GM23338 (cell line): ENCODE results near the gene FUNDC2. TPM values are rescaled to one million over a fixed set of nuclear protein-coding genes. Genes with fewer than 3 reads are reported as not detected.

ENCODE experiments used
- ATAC-seq: fragments of 200-7000 bp; cut with Tn5 transposase; 3 replicates; pipeline ENCODE4 v1.9.1; 2020
- DNase-seq: peaks from one replicate; pipeline ENCODE4 v3.0.0-alpha.2; 2015; ENCODE audit warnings: low spot score
- H2AFZ ChIP-seq: fragments of 200-600 bp; sonication (generic); 2 replicates; pipeline ENCODE4 v1.8.0; 2016; ENCODE audit warnings: antibody characterized with exemption, mild to moderate bottlenecking, moderate library complexity
- H3F3A ChIP-seq: fragments of 200-600 bp; sonication (generic); replicated peaks from 2 replicates; pipeline ENCODE4 v1.8.0; 2017; ENCODE audit warnings: antibody characterized with exemption, mixed run types, low read depth
- H3K27ac ChIP-seq: fragments of 200-600 bp; sonication (generic); 2 replicates; pipeline ENCODE4 v1.6.1; 2016; ENCODE audit warnings: low read depth
- H3K27me3 ChIP-seq: fragments of 200-600 bp; sonication (generic); 2 replicates; pipeline ENCODE4 v1.8.0; 2016; ENCODE audit warnings: mild to moderate bottlenecking, mixed run types, moderate library complexity; ENCODE audit not compliant: insufficient read depth
- H3K36me3 ChIP-seq: fragments of 200-600 bp; sonication (generic); 2 replicates; pipeline ENCODE4 v1.8.0; 2016; ENCODE audit warnings: mild to moderate bottlenecking; ENCODE audit not compliant: insufficient read depth
- H3K4me1 ChIP-seq: fragments of 200-600 bp; sonication (generic); 2 replicates; pipeline ENCODE4 v1.8.0; 2016; ENCODE audit warnings: mild to moderate bottlenecking, moderate library complexity; ENCODE audit not compliant: insufficient read depth
- H3K4me2 ChIP-seq: fragments of 200-600 bp; sonication (generic); 2 replicates; pipeline ENCODE4 v1.7.1; 2017; ENCODE audit warnings: mixed run types
- H3K4me3 ChIP-seq: fragments of 200-600 bp; sonication (generic); 2 replicates; pipeline ENCODE4 v1.6.1; 2016; ENCODE audit warnings: mixed run types
- H3K79me2 ChIP-seq: fragments of 200-600 bp; sonication (generic); replicated peaks from 2 replicates; pipeline ENCODE4 v1.8.0; 2017; ENCODE audit warnings: mild to moderate bottlenecking; ENCODE audit not compliant: insufficient read depth
- H3K9me2 ChIP-seq: fragments of 200-600 bp; sonication (generic); 2 replicates; pipeline ENCODE4 v1.8.0; 2017; ENCODE audit not compliant: insufficient read depth
- H4K20me1 ChIP-seq: fragments of 200-600 bp; sonication (generic); replicated peaks from 2 replicates; pipeline ENCODE4 v1.8.0; 2017; ENCODE audit warnings: mild to moderate bottlenecking; ENCODE audit not compliant: insufficient read depth
- H3K27ac Mint-ChIP-seq: 2 replicates; pipeline ENCODE4 v1.8.0; 2020; ENCODE audit warnings: inconsistent platforms, mild to moderate bottlenecking, moderate library complexity, mixed read lengths
- H3K27me3 Mint-ChIP-seq: 3 replicates; pipeline ENCODE4 v1.8.0; 2022; ENCODE audit warnings: low read depth, mild to moderate bottlenecking, moderate library complexity, mixed read lengths, inconsistent platforms; ENCODE audit not compliant: insufficient read depth, poor library complexity
- H3K36me3 Mint-ChIP-seq: 3 replicates; pipeline ENCODE4 v1.8.0; 2021; ENCODE audit warnings: low read depth, mild to moderate bottlenecking, inconsistent platforms, moderate library complexity, mixed read lengths
- H3K4me1 Mint-ChIP-seq: 3 replicates; pipeline ENCODE4 v1.8.0; 2020; ENCODE audit warnings: mild to moderate bottlenecking, inconsistent platforms, mixed read lengths
- H3K4me3 Mint-ChIP-seq: 3 replicates; pipeline ENCODE4 v1.8.0; 2021; ENCODE audit warnings: moderate library complexity, mild to moderate bottlenecking, inconsistent platforms, mixed read lengths
- H3K9me3 Mint-ChIP-seq: 3 replicates; pipeline ENCODE4 v1.8.0; 2020; ENCODE audit warnings: moderate library complexity, mild to moderate bottlenecking, inconsistent platforms, mixed read lengths
- CREB1 ChIP-seq: fragments of 250-450 bp; sonication (Bioruptor Pico); IDR thresholded peaks from 2 replicates; pipeline ENCODE4 v1.5.0; 2020; ENCODE audit warnings: low read depth, mild to moderate bottlenecking, moderate library complexity
- EZH2 ChIP-seq: fragments of 200-600 bp; sonication (generic); IDR thresholded peaks from one replicate; pipeline ENCODE4 v1.8.0; 2017; ENCODE audit warnings: antibody characterized with exemption, mild to moderate bottlenecking, low read depth; ENCODE audit not compliant: unreplicated experiment
- EZH2phosphoT487 ChIP-seq: fragments of 200-600 bp; sonication (generic); IDR thresholded peaks from one replicate; pipeline ENCODE4 v1.8.1; 2018; ENCODE audit warnings: antibody characterized with exemption; ENCODE audit not compliant: unreplicated experiment
- JUNB ChIP-seq: IDR thresholded peaks from one replicate; pipeline ENCODE4 v1.6.1; 2016; ENCODE audit warnings: antibody characterized with exemption; ENCODE audit not compliant: unreplicated experiment
- NANOG ChIP-seq: IDR thresholded peaks from 2 replicates; pipeline ENCODE4 v1.6.1; 2016; ENCODE audit warnings: antibody characterized with exemption, borderline replicate concordance
- POLR2AphosphoS5 ChIP-seq: IDR thresholded peaks from 2 replicates; pipeline ENCODE4 v1.6.1; 2016; ENCODE audit warnings: antibody characterized with exemption, low read depth
- STAT1 ChIP-seq: IDR thresholded peaks from one replicate; pipeline ENCODE4 v1.6.1; 2016; ENCODE audit warnings: antibody characterized with exemption; ENCODE audit not compliant: unreplicated experiment
- ZNF114 ChIP-seq: fragments of 250-450 bp; sonication (Bioruptor Pico); IDR thresholded peaks from 2 replicates; pipeline ENCODE4 v1.5.0; 2020; ENCODE audit warnings: mild to moderate bottlenecking, moderate library complexity
- ZNF331 ChIP-seq: fragments of 250-450 bp; sonication (Bioruptor Pico); IDR thresholded peaks from 2 replicates; pipeline ENCODE4 v1.5.0; 2020; ENCODE audit warnings: low read depth, mild to moderate bottlenecking, moderate library complexity
- polyA plus RNA-seq: library from polyadenylated mRNA; unstranded; fragments of >200 nt; fragmentation: Nextera tagmentation; extraction: Ambion mirVana; gene quantifications from 2 replicates; pipeline ENCODE4 v1.2.1, GENCODE V29; 2016
- total RNA-seq: library from RNA; depleted of rRNA; stranded (reverse); fragments of >200 nt; shearing (Covaris generic); gene quantifications from 2 replicates; pipeline ENCODE4 v1.2.3, GENCODE V29; 2014
- TF ChIP-seq, protein P1 (sequence below): IDR thresholded peaks from one replicate; pipeline ENCODE4 v1.6.1; 2018; ENCODE audit warnings: antibody characterized with exemption; ENCODE audit not compliant: unreplicated experiment
- TF ChIP-seq, protein P2 (sequence below), 2 experiments: fragments of 200-600 bp in 1 of 2; sonication (generic) in 1 of 2; conservative IDR thresholded peaks; 2 replicates each; pipeline versions ENCODE4 v1.5.1 to v1.6.1; 2016 to 2017; ENCODE audit warnings: antibody characterized with exemption in 2 of 2, low read depth in 2 of 2, mild to moderate bottlenecking in 2 of 2, moderate library complexity in 1 of 2
- TF ChIP-seq, protein P3 (sequence below): fragments of 250-450 bp; sonication (Bioruptor Pico); IDR thresholded peaks from 2 replicates; pipeline ENCODE4 v1.5.0; 2020; ENCODE audit warnings: mild to moderate bottlenecking, moderate library complexity
- TF ChIP-seq, protein P4 (sequence below): IDR thresholded peaks from 2 replicates; pipeline ENCODE4 v1.6.1; 2016; ENCODE audit warnings: antibody characterized with exemption

Gene FUNDC2
- total and polyA plus RNA-seq, 2 experiments from 2014 or later, result 28.6 to 58.5 TPM

DNA sequence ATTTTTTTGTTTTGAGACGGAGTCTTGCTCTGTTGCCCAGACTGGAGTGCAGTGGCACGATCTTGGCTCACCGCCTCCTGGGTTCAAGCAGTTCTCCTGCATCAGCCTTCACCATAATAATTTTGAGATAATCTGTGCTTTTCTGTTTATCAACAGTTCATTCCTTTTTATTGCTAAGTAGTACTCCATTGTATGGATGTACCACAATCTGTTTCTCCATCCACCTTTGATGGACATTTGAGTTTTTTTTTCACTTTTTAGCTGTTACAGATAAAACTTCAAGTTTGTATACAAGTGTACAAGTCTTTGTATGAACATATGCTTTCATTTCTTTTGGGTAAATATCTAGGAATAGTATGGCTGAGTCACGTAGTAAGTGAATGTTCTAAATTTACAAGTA, 9.0 kb downstream of the FUNDC2 start:
- H3K27ac Mint-ChIP-seq, result no peak overlapping the region
- no peaks in the 10 kb centered on the region for H3K4me1 Mint-ChIP-seq
- H4K20me1 ChIP-seq, result no peaks in the 10 kb centered on the region

More for the DNA sequence above, 9.0 kb downstream of the FUNDC2 start:
- DNase-seq (no peak), ATAC-seq (no peak)
- Histone ChIP-seq H3K27me3 (no peaks in the 10 kb centered on the region), H3F3A (no peaks in the 10 kb centered on the region), H3K27ac (no peak overlapping the region), H3K4me3 (no peak overlapping the region), H3K36me3 (peaks cover 6% of the 10 kb centered on the region; the same call in 1 of the 2 replicates), H3K4me2 (no peak overlapping the region), H3K4me1 (no peaks in the 10 kb centered on the region), H2AFZ (no peak overlapping the region), H3K79me2 (peaks cover 23% of the 10 kb centered on the region), H3K9me2 (no peaks in the 10 kb centered on the region)
- Mint-ChIP-seq H3K36me3 (peaks cover 29% of the 10 kb centered on the region; the same call in 2 of the 3 replicates), H3K4me3 (no peak overlapping the region), H3K9me3 (peaks cover 11% of the 10 kb centered on the region; the same call in 2 of the 3 replicates), H3K27me3 (peaks cover 2% of the 10 kb centered on the region)
- TF ChIP-seq JUNB, result no peak
- TF ChIP-seq, protein P1, sequence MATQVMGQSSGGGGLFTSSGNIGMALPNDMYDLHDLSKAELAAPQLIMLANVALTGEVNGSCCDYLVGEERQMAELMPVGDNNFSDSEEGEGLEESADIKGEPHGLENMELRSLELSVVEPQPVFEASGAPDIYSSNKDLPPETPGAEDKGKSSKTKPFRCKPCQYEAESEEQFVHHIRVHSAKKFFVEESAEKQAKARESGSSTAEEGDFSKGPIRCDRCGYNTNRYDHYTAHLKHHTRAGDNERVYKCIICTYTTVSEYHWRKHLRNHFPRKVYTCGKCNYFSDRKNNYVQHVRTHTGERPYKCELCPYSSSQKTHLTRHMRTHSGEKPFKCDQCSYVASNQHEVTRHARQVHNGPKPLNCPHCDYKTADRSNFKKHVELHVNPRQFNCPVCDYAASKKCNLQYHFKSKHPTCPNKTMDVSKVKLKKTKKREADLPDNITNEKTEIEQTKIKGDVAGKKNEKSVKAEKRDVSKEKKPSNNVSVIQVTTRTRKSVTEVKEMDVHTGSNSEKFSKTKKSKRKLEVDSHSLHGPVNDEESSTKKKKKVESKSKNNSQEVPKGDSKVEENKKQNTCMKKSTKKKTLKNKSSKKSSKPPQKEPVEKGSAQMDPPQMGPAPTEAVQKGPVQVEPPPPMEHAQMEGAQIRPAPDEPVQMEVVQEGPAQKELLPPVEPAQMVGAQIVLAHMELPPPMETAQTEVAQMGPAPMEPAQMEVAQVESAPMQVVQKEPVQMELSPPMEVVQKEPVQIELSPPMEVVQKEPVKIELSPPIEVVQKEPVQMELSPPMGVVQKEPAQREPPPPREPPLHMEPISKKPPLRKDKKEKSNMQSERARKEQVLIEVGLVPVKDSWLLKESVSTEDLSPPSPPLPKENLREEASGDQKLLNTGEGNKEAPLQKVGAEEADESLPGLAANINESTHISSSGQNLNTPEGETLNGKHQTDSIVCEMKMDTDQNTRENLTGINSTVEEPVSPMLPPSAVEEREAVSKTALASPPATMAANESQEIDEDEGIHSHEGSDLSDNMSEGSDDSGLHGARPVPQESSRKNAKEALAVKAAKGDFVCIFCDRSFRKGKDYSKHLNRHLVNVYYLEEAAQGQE, result no peak
- TF ChIP-seq, protein P2, sequence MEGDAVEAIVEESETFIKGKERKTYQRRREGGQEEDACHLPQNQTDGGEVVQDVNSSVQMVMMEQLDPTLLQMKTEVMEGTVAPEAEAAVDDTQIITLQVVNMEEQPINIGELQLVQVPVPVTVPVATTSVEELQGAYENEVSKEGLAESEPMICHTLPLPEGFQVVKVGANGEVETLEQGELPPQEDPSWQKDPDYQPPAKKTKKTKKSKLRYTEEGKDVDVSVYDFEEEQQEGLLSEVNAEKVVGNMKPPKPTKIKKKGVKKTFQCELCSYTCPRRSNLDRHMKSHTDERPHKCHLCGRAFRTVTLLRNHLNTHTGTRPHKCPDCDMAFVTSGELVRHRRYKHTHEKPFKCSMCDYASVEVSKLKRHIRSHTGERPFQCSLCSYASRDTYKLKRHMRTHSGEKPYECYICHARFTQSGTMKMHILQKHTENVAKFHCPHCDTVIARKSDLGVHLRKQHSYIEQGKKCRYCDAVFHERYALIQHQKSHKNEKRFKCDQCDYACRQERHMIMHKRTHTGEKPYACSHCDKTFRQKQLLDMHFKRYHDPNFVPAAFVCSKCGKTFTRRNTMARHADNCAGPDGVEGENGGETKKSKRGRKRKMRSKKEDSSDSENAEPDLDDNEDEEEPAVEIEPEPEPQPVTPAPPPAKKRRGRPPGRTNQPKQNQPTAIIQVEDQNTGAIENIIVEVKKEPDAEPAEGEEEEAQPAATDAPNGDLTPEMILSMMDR (conservative IDR thresholded peaks at IDR 0.05; ENCODE audit: low read depth in 2 of 2), result no peak
- TF ChIP-seq ZNF331 (CRISPR knock-in tag), result no peak
- TF ChIP-seq NANOG, result no peak
- TF ChIP-seq EZH2phosphoT487, result no peak
- no peak for TF ChIP-seq ZNF114 (CRISPR knock-in tag)
- TF ChIP-seq, protein P3, sequence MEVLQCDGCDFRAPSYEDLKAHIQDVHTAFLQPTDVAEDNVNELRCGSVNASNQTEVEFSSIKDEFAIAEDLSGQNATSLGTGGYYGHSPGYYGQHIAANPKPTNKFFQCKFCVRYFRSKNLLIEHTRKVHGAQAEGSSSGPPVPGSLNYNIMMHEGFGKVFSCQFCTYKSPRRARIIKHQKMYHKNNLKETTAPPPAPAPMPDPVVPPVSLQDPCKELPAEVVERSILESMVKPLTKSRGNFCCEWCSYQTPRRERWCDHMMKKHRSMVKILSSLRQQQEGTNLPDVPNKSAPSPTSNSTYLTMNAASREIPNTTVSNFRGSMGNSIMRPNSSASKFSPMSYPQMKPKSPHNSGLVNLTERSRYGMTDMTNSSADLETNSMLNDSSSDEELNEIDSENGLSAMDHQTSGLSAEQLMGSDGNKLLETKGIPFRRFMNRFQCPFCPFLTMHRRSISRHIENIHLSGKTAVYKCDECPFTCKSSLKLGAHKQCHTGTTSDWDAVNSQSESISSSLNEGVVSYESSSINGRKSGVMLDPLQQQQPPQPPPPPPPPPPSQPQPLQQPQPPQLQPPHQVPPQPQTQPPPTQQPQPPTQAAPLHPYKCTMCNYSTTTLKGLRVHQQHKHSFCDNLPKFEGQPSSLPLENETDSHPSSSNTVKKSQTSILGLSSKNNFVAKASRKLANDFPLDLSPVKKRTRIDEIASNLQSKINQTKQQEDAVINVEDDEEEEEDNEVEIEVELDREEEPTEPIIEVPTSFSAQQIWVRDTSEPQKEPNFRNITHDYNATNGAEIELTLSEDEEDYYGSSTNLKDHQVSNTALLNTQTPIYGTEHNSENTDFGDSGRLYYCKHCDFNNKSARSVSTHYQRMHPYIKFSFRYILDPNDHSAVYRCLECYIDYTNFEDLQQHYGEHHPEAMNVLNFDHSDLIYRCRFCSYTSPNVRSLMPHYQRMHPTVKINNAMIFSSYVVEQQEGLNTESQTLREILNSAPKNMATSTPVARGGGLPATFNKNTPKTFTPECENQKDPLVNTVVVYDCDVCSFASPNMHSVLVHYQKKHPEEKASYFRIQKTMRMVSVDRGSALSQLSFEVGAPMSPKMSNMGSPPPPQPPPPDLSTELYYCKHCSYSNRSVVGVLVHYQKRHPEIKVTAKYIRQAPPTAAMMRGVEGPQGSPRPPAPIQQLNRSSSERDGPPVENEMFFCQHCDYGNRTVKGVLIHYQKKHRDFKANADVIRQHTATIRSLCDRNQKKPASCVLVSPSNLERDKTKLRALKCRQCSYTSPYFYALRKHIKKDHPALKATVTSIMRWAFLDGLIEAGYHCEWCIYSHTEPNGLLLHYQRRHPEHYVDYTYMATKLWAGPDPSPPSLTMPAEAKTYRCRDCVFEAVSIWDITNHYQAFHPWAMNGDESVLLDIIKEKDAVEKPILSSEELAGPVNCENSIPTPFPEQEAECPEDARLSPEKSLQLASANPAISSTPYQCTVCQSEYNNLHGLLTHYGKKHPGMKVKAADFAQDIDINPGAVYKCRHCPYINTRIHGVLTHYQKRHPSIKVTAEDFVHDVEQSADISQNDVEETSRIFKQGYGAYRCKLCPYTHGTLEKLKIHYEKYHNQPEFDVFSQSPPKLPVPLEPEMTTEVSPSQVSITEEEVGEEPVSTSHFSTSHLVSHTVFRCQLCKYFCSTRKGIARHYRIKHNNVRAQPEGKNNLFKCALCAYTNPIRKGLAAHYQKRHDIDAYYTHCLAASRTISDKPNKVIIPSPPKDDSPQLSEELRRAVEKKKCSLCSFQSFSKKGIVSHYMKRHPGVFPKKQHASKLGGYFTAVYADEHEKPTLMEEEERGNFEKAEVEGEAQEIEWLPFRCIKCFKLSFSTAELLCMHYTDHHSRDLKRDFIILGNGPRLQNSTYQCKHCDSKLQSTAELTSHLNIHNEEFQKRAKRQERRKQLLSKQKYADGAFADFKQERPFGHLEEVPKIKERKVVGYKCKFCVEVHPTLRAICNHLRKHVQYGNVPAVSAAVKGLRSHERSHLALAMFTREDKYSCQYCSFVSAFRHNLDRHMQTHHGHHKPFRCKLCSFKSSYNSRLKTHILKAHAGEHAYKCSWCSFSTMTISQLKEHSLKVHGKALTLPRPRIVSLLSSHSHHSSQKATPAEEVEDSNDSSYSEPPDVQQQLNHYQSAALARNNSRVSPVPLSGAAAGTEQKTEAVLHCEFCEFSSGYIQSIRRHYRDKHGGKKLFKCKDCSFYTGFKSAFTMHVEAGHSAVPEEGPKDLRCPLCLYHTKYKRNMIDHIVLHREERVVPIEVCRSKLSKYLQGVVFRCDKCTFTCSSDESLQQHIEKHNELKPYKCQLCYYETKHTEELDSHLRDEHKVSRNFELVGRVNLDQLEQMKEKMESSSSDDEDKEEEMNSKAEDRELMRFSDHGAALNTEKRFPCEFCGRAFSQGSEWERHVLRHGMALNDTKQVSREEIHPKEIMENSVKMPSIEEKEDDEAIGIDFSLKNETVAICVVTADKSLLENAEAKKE (CRISPR knock-in tag), result no peak
- TF ChIP-seq STAT1, result no peak
- TF ChIP-seq CREB1 (CRISPR knock-in tag), result no peak
- TF ChIP-seq, protein P4, sequence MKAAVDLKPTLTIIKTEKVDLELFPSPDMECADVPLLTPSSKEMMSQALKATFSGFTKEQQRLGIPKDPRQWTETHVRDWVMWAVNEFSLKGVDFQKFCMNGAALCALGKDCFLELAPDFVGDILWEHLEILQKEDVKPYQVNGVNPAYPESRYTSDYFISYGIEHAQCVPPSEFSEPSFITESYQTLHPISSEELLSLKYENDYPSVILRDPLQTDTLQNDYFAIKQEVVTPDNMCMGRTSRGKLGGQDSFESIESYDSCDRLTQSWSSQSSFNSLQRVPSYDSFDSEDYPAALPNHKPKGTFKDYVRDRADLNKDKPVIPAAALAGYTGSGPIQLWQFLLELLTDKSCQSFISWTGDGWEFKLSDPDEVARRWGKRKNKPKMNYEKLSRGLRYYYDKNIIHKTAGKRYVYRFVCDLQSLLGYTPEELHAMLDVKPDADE, result no peak
- no peak for TF ChIP-seq POLR2AphosphoS5
- TF ChIP-seq EZH2, result no peak
